GM23338 (cell line): ENCODE results near the gene ADAMTS17. TPM values are rescaled to one million over a fixed set of nuclear protein-coding genes. Genes with fewer than 3 reads are reported as not detected.

Source experiments
- ATAC-seq: fragments of 200-7000 bp; cut with Tn5 transposase; 3 replicates; pipeline ENCODE4 v1.9.1; 2020
- DNase-seq: peaks from one replicate; pipeline ENCODE4 v3.0.0-alpha.2; 2015; ENCODE audit warnings: low spot score
- H2AFZ ChIP-seq: fragments of 200-600 bp; sonication (generic); 2 replicates; pipeline ENCODE4 v1.8.0; 2016; ENCODE audit warnings: antibody characterized with exemption, mild to moderate bottlenecking, moderate library complexity
- H3F3A ChIP-seq: fragments of 200-600 bp; sonication (generic); replicated peaks from 2 replicates; pipeline ENCODE4 v1.8.0; 2017; ENCODE audit warnings: antibody characterized with exemption, mixed run types, low read depth
- H3K27ac ChIP-seq: fragments of 200-600 bp; sonication (generic); 2 replicates; pipeline ENCODE4 v1.6.1; 2016; ENCODE audit warnings: low read depth
- H3K27me3 ChIP-seq: fragments of 200-600 bp; sonication (generic); 2 replicates; pipeline ENCODE4 v1.8.0; 2016; ENCODE audit warnings: mild to moderate bottlenecking, mixed run types, moderate library complexity; ENCODE audit not compliant: insufficient read depth
- H3K36me3 ChIP-seq: fragments of 200-600 bp; sonication (generic); 2 replicates; pipeline ENCODE4 v1.8.0; 2016; ENCODE audit warnings: mild to moderate bottlenecking; ENCODE audit not compliant: insufficient read depth
- H3K4me1 ChIP-seq: fragments of 200-600 bp; sonication (generic); 2 replicates; pipeline ENCODE4 v1.8.0; 2016; ENCODE audit warnings: mild to moderate bottlenecking, moderate library complexity; ENCODE audit not compliant: insufficient read depth
- H3K4me2 ChIP-seq: fragments of 200-600 bp; sonication (generic); 2 replicates; pipeline ENCODE4 v1.7.1; 2017; ENCODE audit warnings: mixed run types
- H3K4me3 ChIP-seq: fragments of 200-600 bp; sonication (generic); 2 replicates; pipeline ENCODE4 v1.6.1; 2016; ENCODE audit warnings: mixed run types
- H3K79me2 ChIP-seq: fragments of 200-600 bp; sonication (generic); replicated peaks from 2 replicates; pipeline ENCODE4 v1.8.0; 2017; ENCODE audit warnings: mild to moderate bottlenecking; ENCODE audit not compliant: insufficient read depth
- H3K9me2 ChIP-seq: fragments of 200-600 bp; sonication (generic); 2 replicates; pipeline ENCODE4 v1.8.0; 2017; ENCODE audit not compliant: insufficient read depth
- H4K20me1 ChIP-seq: fragments of 200-600 bp; sonication (generic); replicated peaks from 2 replicates; pipeline ENCODE4 v1.8.0; 2017; ENCODE audit warnings: mild to moderate bottlenecking; ENCODE audit not compliant: insufficient read depth
- H3K27ac Mint-ChIP-seq: 2 replicates; pipeline ENCODE4 v1.8.0; 2020; ENCODE audit warnings: inconsistent platforms, mild to moderate bottlenecking, moderate library complexity, mixed read lengths
- H3K27me3 Mint-ChIP-seq: 3 replicates; pipeline ENCODE4 v1.8.0; 2022; ENCODE audit warnings: low read depth, mild to moderate bottlenecking, moderate library complexity, mixed read lengths, inconsistent platforms; ENCODE audit not compliant: insufficient read depth, poor library complexity
- H3K36me3 Mint-ChIP-seq: 3 replicates; pipeline ENCODE4 v1.8.0; 2021; ENCODE audit warnings: low read depth, mild to moderate bottlenecking, inconsistent platforms, moderate library complexity, mixed read lengths
- H3K4me1 Mint-ChIP-seq: 3 replicates; pipeline ENCODE4 v1.8.0; 2020; ENCODE audit warnings: mild to moderate bottlenecking, inconsistent platforms, mixed read lengths
- H3K4me3 Mint-ChIP-seq: 3 replicates; pipeline ENCODE4 v1.8.0; 2021; ENCODE audit warnings: moderate library complexity, mild to moderate bottlenecking, inconsistent platforms, mixed read lengths
- H3K9me3 Mint-ChIP-seq: 3 replicates; pipeline ENCODE4 v1.8.0; 2020; ENCODE audit warnings: moderate library complexity, mild to moderate bottlenecking, inconsistent platforms, mixed read lengths
- CREB1 ChIP-seq: fragments of 250-450 bp; sonication (Bioruptor Pico); IDR thresholded peaks from 2 replicates; pipeline ENCODE4 v1.5.0; 2020; ENCODE audit warnings: low read depth, mild to moderate bottlenecking, moderate library complexity
- EZH2 ChIP-seq: fragments of 200-600 bp; sonication (generic); IDR thresholded peaks from one replicate; pipeline ENCODE4 v1.8.0; 2017; ENCODE audit warnings: antibody characterized with exemption, mild to moderate bottlenecking, low read depth; ENCODE audit not compliant: unreplicated experiment
- EZH2phosphoT487 ChIP-seq: fragments of 200-600 bp; sonication (generic); IDR thresholded peaks from one replicate; pipeline ENCODE4 v1.8.1; 2018; ENCODE audit warnings: antibody characterized with exemption; ENCODE audit not compliant: unreplicated experiment
- JUNB ChIP-seq: IDR thresholded peaks from one replicate; pipeline ENCODE4 v1.6.1; 2016; ENCODE audit warnings: antibody characterized with exemption; ENCODE audit not compliant: unreplicated experiment
- NANOG ChIP-seq: IDR thresholded peaks from 2 replicates; pipeline ENCODE4 v1.6.1; 2016; ENCODE audit warnings: antibody characterized with exemption, borderline replicate concordance
- POLR2AphosphoS5 ChIP-seq: IDR thresholded peaks from 2 replicates; pipeline ENCODE4 v1.6.1; 2016; ENCODE audit warnings: antibody characterized with exemption, low read depth
- STAT1 ChIP-seq: IDR thresholded peaks from one replicate; pipeline ENCODE4 v1.6.1; 2016; ENCODE audit warnings: antibody characterized with exemption; ENCODE audit not compliant: unreplicated experiment
- ZNF114 ChIP-seq: fragments of 250-450 bp; sonication (Bioruptor Pico); IDR thresholded peaks from 2 replicates; pipeline ENCODE4 v1.5.0; 2020; ENCODE audit warnings: mild to moderate bottlenecking, moderate library complexity
- ZNF331 ChIP-seq: fragments of 250-450 bp; sonication (Bioruptor Pico); IDR thresholded peaks from 2 replicates; pipeline ENCODE4 v1.5.0; 2020; ENCODE audit warnings: low read depth, mild to moderate bottlenecking, moderate library complexity
- polyA plus RNA-seq: library from polyadenylated mRNA; unstranded; fragments of >200 nt; fragmentation: Nextera tagmentation; extraction: Ambion mirVana; gene quantifications from 2 replicates; pipeline ENCODE4 v1.2.1, GENCODE V29; 2016
- total RNA-seq: library from RNA; depleted of rRNA; stranded (reverse); fragments of >200 nt; shearing (Covaris generic); gene quantifications from 2 replicates; pipeline ENCODE4 v1.2.3, GENCODE V29; 2014
- TF ChIP-seq, protein P1 (sequence below): IDR thresholded peaks from one replicate; pipeline ENCODE4 v1.6.1; 2018; ENCODE audit warnings: antibody characterized with exemption; ENCODE audit not compliant: unreplicated experiment
- TF ChIP-seq, protein P2 (sequence below): IDR thresholded peaks from 2 replicates; pipeline ENCODE4 v1.6.1; 2016; ENCODE audit warnings: antibody characterized with exemption
- TF ChIP-seq, protein P3 (sequence below), 2 experiments: fragments of 200-600 bp in 1 of 2; sonication (generic) in 1 of 2; conservative IDR thresholded peaks; 2 replicates each; pipeline versions ENCODE4 v1.5.1 to v1.6.1; 2016 to 2017; ENCODE audit warnings: antibody characterized with exemption in 2 of 2, low read depth in 2 of 2, mild to moderate bottlenecking in 2 of 2, moderate library complexity in 1 of 2
- TF ChIP-seq, protein P4 (sequence below): fragments of 250-450 bp; sonication (Bioruptor Pico); IDR thresholded peaks from 2 replicates; pipeline ENCODE4 v1.5.0; 2020; ENCODE audit warnings: mild to moderate bottlenecking, moderate library complexity

Gene ADAMTS17
- total and polyA plus RNA-seq, 2 experiments from 2014 or later: 0.60 to 3.8 TPM

DNA sequence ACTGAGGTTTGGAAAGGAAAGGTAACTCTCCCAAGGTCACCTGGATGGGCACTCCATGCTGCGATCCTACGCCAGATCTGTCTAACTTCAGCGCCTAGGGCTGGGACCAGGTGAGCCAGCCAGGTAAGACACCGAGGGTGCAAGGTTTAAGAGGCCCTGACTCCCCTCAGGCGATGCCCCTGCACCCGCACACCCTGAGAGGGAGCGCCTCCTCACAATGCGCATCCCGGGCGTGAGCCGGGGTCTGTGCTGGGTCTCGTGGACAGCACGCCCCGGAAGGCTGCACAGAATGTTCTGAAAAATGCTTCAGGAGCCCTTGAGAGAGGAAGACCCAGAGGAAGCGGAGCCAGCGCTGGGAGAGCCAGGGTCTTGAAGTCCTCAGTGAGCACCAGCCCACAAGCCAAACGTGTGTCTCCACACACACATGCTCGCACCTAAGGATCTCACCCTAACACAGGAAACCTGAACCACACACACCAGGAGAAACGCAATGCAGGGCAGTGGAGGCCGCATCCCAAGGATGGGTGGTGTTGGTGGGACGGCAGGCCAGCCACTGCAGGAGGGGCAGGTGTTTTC lies 142.0 kb downstream of the ADAMTS17 start:
- Histone ChIP-seq H4K20me1 (no peaks in the 10 kb centered on the region), H3K79me2 (no peaks in the 10 kb centered on the region), H3K9me2 (no peaks in the 10 kb centered on the region), H3K36me3 (no peaks in the 10 kb centered on the region), H3K27me3 (no peaks in the 10 kb centered on the region), H2AFZ (no peak overlapping the region), H3F3A (no peaks in the 10 kb centered on the region), H3K4me1 (no peaks in the 10 kb centered on the region; the same call in none of the 2 replicates), H3K4me3 (no peak overlapping the region), H3K27ac (no peak overlapping the region), H3K4me2 (no peak overlapping the region)
- H3K27ac Mint-ChIP-seq: no peak overlapping the region
- H3K9me3 Mint-ChIP-seq: no peaks in the 10 kb centered on the region; the same call in 2 of the 3 replicates
- no peak for TF ChIP-seq EZH2
- no peak for TF ChIP-seq ZNF331 (CRISPR knock-in tag)
- TF ChIP-seq, protein P1, sequence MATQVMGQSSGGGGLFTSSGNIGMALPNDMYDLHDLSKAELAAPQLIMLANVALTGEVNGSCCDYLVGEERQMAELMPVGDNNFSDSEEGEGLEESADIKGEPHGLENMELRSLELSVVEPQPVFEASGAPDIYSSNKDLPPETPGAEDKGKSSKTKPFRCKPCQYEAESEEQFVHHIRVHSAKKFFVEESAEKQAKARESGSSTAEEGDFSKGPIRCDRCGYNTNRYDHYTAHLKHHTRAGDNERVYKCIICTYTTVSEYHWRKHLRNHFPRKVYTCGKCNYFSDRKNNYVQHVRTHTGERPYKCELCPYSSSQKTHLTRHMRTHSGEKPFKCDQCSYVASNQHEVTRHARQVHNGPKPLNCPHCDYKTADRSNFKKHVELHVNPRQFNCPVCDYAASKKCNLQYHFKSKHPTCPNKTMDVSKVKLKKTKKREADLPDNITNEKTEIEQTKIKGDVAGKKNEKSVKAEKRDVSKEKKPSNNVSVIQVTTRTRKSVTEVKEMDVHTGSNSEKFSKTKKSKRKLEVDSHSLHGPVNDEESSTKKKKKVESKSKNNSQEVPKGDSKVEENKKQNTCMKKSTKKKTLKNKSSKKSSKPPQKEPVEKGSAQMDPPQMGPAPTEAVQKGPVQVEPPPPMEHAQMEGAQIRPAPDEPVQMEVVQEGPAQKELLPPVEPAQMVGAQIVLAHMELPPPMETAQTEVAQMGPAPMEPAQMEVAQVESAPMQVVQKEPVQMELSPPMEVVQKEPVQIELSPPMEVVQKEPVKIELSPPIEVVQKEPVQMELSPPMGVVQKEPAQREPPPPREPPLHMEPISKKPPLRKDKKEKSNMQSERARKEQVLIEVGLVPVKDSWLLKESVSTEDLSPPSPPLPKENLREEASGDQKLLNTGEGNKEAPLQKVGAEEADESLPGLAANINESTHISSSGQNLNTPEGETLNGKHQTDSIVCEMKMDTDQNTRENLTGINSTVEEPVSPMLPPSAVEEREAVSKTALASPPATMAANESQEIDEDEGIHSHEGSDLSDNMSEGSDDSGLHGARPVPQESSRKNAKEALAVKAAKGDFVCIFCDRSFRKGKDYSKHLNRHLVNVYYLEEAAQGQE: no peak
- no peak for TF ChIP-seq STAT1
- TF ChIP-seq NANOG: no peak
- TF ChIP-seq, protein P2, sequence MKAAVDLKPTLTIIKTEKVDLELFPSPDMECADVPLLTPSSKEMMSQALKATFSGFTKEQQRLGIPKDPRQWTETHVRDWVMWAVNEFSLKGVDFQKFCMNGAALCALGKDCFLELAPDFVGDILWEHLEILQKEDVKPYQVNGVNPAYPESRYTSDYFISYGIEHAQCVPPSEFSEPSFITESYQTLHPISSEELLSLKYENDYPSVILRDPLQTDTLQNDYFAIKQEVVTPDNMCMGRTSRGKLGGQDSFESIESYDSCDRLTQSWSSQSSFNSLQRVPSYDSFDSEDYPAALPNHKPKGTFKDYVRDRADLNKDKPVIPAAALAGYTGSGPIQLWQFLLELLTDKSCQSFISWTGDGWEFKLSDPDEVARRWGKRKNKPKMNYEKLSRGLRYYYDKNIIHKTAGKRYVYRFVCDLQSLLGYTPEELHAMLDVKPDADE: no peak
- TF ChIP-seq ZNF114 (CRISPR knock-in tag): no peak
- no peak for TF ChIP-seq JUNB
- TF ChIP-seq, protein P3, sequence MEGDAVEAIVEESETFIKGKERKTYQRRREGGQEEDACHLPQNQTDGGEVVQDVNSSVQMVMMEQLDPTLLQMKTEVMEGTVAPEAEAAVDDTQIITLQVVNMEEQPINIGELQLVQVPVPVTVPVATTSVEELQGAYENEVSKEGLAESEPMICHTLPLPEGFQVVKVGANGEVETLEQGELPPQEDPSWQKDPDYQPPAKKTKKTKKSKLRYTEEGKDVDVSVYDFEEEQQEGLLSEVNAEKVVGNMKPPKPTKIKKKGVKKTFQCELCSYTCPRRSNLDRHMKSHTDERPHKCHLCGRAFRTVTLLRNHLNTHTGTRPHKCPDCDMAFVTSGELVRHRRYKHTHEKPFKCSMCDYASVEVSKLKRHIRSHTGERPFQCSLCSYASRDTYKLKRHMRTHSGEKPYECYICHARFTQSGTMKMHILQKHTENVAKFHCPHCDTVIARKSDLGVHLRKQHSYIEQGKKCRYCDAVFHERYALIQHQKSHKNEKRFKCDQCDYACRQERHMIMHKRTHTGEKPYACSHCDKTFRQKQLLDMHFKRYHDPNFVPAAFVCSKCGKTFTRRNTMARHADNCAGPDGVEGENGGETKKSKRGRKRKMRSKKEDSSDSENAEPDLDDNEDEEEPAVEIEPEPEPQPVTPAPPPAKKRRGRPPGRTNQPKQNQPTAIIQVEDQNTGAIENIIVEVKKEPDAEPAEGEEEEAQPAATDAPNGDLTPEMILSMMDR (conservative IDR thresholded peaks at IDR 0.05; ENCODE audit: low read depth in 2 of 2): no peak
- TF ChIP-seq POLR2AphosphoS5: no peak
- TF ChIP-seq, protein P4, sequence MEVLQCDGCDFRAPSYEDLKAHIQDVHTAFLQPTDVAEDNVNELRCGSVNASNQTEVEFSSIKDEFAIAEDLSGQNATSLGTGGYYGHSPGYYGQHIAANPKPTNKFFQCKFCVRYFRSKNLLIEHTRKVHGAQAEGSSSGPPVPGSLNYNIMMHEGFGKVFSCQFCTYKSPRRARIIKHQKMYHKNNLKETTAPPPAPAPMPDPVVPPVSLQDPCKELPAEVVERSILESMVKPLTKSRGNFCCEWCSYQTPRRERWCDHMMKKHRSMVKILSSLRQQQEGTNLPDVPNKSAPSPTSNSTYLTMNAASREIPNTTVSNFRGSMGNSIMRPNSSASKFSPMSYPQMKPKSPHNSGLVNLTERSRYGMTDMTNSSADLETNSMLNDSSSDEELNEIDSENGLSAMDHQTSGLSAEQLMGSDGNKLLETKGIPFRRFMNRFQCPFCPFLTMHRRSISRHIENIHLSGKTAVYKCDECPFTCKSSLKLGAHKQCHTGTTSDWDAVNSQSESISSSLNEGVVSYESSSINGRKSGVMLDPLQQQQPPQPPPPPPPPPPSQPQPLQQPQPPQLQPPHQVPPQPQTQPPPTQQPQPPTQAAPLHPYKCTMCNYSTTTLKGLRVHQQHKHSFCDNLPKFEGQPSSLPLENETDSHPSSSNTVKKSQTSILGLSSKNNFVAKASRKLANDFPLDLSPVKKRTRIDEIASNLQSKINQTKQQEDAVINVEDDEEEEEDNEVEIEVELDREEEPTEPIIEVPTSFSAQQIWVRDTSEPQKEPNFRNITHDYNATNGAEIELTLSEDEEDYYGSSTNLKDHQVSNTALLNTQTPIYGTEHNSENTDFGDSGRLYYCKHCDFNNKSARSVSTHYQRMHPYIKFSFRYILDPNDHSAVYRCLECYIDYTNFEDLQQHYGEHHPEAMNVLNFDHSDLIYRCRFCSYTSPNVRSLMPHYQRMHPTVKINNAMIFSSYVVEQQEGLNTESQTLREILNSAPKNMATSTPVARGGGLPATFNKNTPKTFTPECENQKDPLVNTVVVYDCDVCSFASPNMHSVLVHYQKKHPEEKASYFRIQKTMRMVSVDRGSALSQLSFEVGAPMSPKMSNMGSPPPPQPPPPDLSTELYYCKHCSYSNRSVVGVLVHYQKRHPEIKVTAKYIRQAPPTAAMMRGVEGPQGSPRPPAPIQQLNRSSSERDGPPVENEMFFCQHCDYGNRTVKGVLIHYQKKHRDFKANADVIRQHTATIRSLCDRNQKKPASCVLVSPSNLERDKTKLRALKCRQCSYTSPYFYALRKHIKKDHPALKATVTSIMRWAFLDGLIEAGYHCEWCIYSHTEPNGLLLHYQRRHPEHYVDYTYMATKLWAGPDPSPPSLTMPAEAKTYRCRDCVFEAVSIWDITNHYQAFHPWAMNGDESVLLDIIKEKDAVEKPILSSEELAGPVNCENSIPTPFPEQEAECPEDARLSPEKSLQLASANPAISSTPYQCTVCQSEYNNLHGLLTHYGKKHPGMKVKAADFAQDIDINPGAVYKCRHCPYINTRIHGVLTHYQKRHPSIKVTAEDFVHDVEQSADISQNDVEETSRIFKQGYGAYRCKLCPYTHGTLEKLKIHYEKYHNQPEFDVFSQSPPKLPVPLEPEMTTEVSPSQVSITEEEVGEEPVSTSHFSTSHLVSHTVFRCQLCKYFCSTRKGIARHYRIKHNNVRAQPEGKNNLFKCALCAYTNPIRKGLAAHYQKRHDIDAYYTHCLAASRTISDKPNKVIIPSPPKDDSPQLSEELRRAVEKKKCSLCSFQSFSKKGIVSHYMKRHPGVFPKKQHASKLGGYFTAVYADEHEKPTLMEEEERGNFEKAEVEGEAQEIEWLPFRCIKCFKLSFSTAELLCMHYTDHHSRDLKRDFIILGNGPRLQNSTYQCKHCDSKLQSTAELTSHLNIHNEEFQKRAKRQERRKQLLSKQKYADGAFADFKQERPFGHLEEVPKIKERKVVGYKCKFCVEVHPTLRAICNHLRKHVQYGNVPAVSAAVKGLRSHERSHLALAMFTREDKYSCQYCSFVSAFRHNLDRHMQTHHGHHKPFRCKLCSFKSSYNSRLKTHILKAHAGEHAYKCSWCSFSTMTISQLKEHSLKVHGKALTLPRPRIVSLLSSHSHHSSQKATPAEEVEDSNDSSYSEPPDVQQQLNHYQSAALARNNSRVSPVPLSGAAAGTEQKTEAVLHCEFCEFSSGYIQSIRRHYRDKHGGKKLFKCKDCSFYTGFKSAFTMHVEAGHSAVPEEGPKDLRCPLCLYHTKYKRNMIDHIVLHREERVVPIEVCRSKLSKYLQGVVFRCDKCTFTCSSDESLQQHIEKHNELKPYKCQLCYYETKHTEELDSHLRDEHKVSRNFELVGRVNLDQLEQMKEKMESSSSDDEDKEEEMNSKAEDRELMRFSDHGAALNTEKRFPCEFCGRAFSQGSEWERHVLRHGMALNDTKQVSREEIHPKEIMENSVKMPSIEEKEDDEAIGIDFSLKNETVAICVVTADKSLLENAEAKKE: no peak
- no peak for TF ChIP-seq CREB1 (CRISPR knock-in tag)
- TF ChIP-seq EZH2phosphoT487: no peak
- no peak overlapping the region for H3K4me3 Mint-ChIP-seq
- no peak for ATAC-seq
- H3K36me3 Mint-ChIP-seq: no peaks in the 10 kb centered on the region
- DNase-seq: no peak
- H3K4me1 Mint-ChIP-seq: peaks cover 23% of the 10 kb centered on the region
- peaks cover 5% of the 10 kb centered on the region for H3K27me3 Mint-ChIP-seq
